HG03342 (cell line): ENCODE data around the gene CPVL.

Experiments used
- ATAC-seq: cut with Tn5 transposase; IDR thresholded peaks from one replicate; pipeline ENCODE4 v1.9.1; 2021; ENCODE audit warnings: mild to moderate bottlenecking, moderate library complexity; ENCODE audit not compliant: unreplicated experiment

Gene CPVL

GRCh38 chr7:29156907-29157452 is 10.6 kb upstream of the CPVL start:
- no peak for ATAC-seq

- no peak for ATAC-seq
These were observed 7.7 kb upstream of the CPVL start for GRCh38 chr7:29154076-29154475.

GRCh38 chr7:29150856-29151255 is 4.5 kb upstream of the CPVL start:
- ATAC-seq = no peak

GRCh38 chr7:29149036-29149435 is 2.7 kb upstream of the CPVL start:
- no peak for ATAC-seq

- ATAC-seq = no peak
These were observed 1.5 kb upstream of the CPVL start for GRCh38 chr7:29147821-29148220.

GRCh38 chr7:29146888-29147609 is 712 bp upstream of the CPVL start:
- ATAC-seq = no peak

GRCh38 chr7:29145553-29146056 is 732 bp downstream of the CPVL start:
- ATAC-seq = no peak

- no peak for ATAC-seq
These were observed 2.6 kb downstream of the CPVL start for GRCh38 chr7:29143751-29144150.

GRCh38 chr7:29142021-29142727 is 4.2 kb downstream of the CPVL start:
- no peak for ATAC-seq

- ATAC-seq = no peak
These were observed 5.4 kb downstream of the CPVL start for GRCh38 chr7:29140873-29141468.

- ATAC-seq = no peak
These were observed 6.5 kb downstream of the CPVL start for GRCh38 chr7:29139796-29140195.

- ATAC-seq = no peak
These were observed 7.1 kb downstream of the CPVL start for GRCh38 chr7:29139191-29139590.

- ATAC-seq = no peak
These were observed 7.7 kb downstream of the CPVL start for GRCh38 chr7:29138588-29138987.

GRCh38 chr7:29135846-29136245 is 10.5 kb downstream of the CPVL start:
- no peak for ATAC-seq

GRCh38 chr7:29132980-29133379 is 13.4 kb downstream of the CPVL start:
- ATAC-seq = no peak

GRCh38 chr7:29131678-29132077 is 14.7 kb downstream of the CPVL start:
- ATAC-seq = no peak

- ATAC-seq = no peak
These were observed 16.2 kb downstream of the CPVL start for GRCh38 chr7:29130096-29130495.

- no peak for ATAC-seq
These were observed 18.8 kb downstream of the CPVL start for GRCh38 chr7:29127527-29127926.

- ATAC-seq = no peak
These were observed 19.5 kb downstream of the CPVL start for GRCh38 chr7:29126804-29127203.

- no peak for ATAC-seq
These were observed 22.6 kb downstream of the CPVL start for GRCh38 chr7:29123626-29124190.

GRCh38 chr7:29122759-29123158 is 23.6 kb downstream of the CPVL start:
- ATAC-seq = no peak
